Naive thymus-derived CD8-positive, alpha-beta T cell (primary cell): ENCODE data around the gene ADI1. TPM values are rescaled to one million over a fixed set of nuclear protein-coding genes. Genes with fewer than 3 reads are reported as not detected.

Experiments used
- ATAC-seq, 2 donors: fragments of 150-1000 bp; cut with Tn5 transposase in 1 of 2; sonication (Bioruptor Pico), chemical (Tn5 transposase) in 1 of 2; 1 replicate in 1 of 2; 2 replicates in 1 of 2; pipeline ENCODE4 v1.10.0; 2021; ENCODE audit warnings: mild to moderate bottlenecking in 2 of 2, moderate library complexity in 2 of 2
- POLR2A ChIA-PET: fragments of 350-600 bp; sonication (Branson Sonifier 250); formaldehyde crosslinking; loops from one replicate; lab custom pipeline; 2021; ENCODE audit warnings: antibody characterized with exemption; lab: Charles Lee
- DNase-seq, 10 donors: peaks; one replicate each; pipeline versions ENCODE4 v3.0.0 to v3.0.0-alpha.2; 2020 to 2022
- H3K27ac Mint-ChIP-seq, 10 donors: one replicate each; pipeline ENCODE4 v1.8.0; 2020 to 2022; ENCODE audit warnings: mild to moderate bottlenecking in 10 of 10, mixed read lengths in 10 of 10, moderate library complexity in 4 of 10, inconsistent platforms in 1 of 10
- H3K27me3 Mint-ChIP-seq, 5 donors: one replicate each; pipeline ENCODE4 v1.8.0; 2021 to 2022; ENCODE audit warnings: mixed read lengths in 5 of 5
- H3K36me3 Mint-ChIP-seq, 3 donors: one replicate each; pipeline ENCODE4 v1.8.0; 2020 to 2022; ENCODE audit warnings: mixed read lengths in 3 of 3, mild to moderate bottlenecking in 2 of 3, inconsistent platforms in 1 of 3
- H3K4me1 Mint-ChIP-seq, 4 donors: one replicate each; pipeline ENCODE4 v1.8.0; 2021 to 2022; ENCODE audit warnings: mixed read lengths in 4 of 4
- H3K4me3 Mint-ChIP-seq, 10 donors: one replicate each; pipeline ENCODE4 v1.8.0; 2020 to 2022; ENCODE audit warnings: mild to moderate bottlenecking in 10 of 10, mixed read lengths in 10 of 10, moderate library complexity in 6 of 10, inconsistent platforms in 1 of 10
- H3K9me3 Mint-ChIP-seq, 9 donors: one replicate each; pipeline ENCODE4 v1.8.0; 2020 to 2022; ENCODE audit warnings: mixed read lengths in 9 of 9, mild to moderate bottlenecking in 3 of 9, inconsistent platforms in 1 of 9, moderate library complexity in 1 of 9
- polyA plus RNA-seq, 3 donors: library from polyadenylated mRNA; unstranded; fragments of 300-500 nt; fragmentation: Illumina TruSeq; gene quantifications; one replicate each; pipeline ENCODE4 v1.2.3, GENCODE V29; 2021
- total RNA-seq, 8 experiments: library from RNA in 2 of 8; stranded (reverse) in 2 of 8; gene quantifications; one replicate each; pipeline ENCODE4 v1.2.3 and lab custom pipeline; 2021 to 2026

Gene ADI1
- total RNA-seq (10 to 100 TPM; 30.1 to 33.2 TPM), polyA plus RNA-seq (10 to 100 TPM; 22.0 to 28.5 (median 25.8) TPM), total RNA-seq (lab: John Stamatoyannopoulos, UW) (22.3 to 41.1 (median 30.2) reads per million in 6 experiments)

- Mint-ChIP-seq H3K9me3 (peaks cover 0 to 9% (median 4%) of the 10 kb centered on the region in 9 donors), H3K4me3 (peak within 1 kb of the TSS; percentile 90 to 98 (median 94)), H3K27ac (peak within 1 kb of the TSS; percentile 65 to 99 (median 94)), H3K4me1 (peaks cover 27 to 43% (median 39%) of the 10 kb centered on the region in 4 donors), H3K36me3 (peaks cover 2 to 9% (median 5%) of the 10 kb centered on the region in 3 donors), H3K27me3 (peaks cover 0 to 4% (median 0%) of the 10 kb centered on the region in 5 donors)
- ATAC-seq (peak; percentile 61 to 68), DNase-seq (peak in 8 of 10 donors; percentile 65 to 87 (median 70))
- POLR2A ChIA-PET, result interaction anchor here (0.7 to 4.6 kb wide), 16 partner anchors 10 to 142 kb away, joined by 3 to 81 read pairs (median 6); partner anchors contain the start of genes EIPR1, RNASEH1, RPS7 and TRAPPC12
Measured at GRCh38 chr2:3519255-3520205, at the start of gene ADI1. Gene ADI1, minus strand, starts transcription at chr2:3519531. Its CDS starts 44 bp downstream, at chr2:3519487.

GRCh38 chr2:3566806-3567205 lies 47.5 kb upstream of the ADI1 start:
- ATAC-seq (no peak), DNase-seq (no peak)
- Mint-ChIP-seq H3K27me3 (no peaks in the 10 kb centered on the region), H3K36me3 (peaks cover 0 to 5% (median 0%) of the 10 kb centered on the region in 3 donors), H3K4me1 (peaks cover 0 to 13% (median 2%) of the 10 kb centered on the region in 4 donors), H3K27ac (peak overlapping the region in 1 of 10 donors; percentile 21), H3K9me3 (no peaks in the 10 kb centered on the region), H3K4me3 (no peak overlapping the region)
- POLR2A ChIA-PET, result no interaction called here

- Mint-ChIP-seq H3K27me3 (no peaks in the 10 kb centered on the region), H3K36me3 (peaks cover 0 to 14% (median 0%) of the 10 kb centered on the region in 3 donors), H3K4me3 (no peak overlapping the region), H3K27ac (no peak overlapping the region), H3K9me3 (no peaks in the 10 kb centered on the region), H3K4me1 (peaks cover 0 to 17% (median 3%) of the 10 kb centered on the region in 4 donors)
- POLR2A ChIA-PET, result interaction anchor here (2.1 kb wide), 1 partner anchor 9 kb away, joined by 8 read pairs; no protein-coding TSS in a partner anchor
- ATAC-seq (no peak), DNase-seq (no peak)
Measured at GRCh38 chr2:3565117-3565516, 45.8 kb upstream of the ADI1 start.

- POLR2A ChIA-PET, result interaction anchor here (0.8 to 2.1 kb wide), 2 partner anchors 10 to 88 kb away, joined by 4 to 8 read pairs; no protein-coding TSS in a partner anchor
- Mint-ChIP-seq H3K36me3 (peaks cover 0 to 17% (median 0%) of the 10 kb centered on the region in 3 donors), H3K4me1 (peaks cover 2 to 29% (median 12%) of the 10 kb centered on the region in 4 donors), H3K4me3 (no peak overlapping the region), H3K27me3 (no peaks in the 10 kb centered on the region), H3K27ac (peak overlapping the region in 3 of 10 donors; percentile 32 to 53 (median 40)), H3K9me3 (no peaks in the 10 kb centered on the region)
- DNase-seq (no peak), ATAC-seq (no peak)
Measured at GRCh38 chr2:3563521-3563976, 44.2 kb upstream of the ADI1 start.

- peaks cover 0 to 50% (median 2%) of the 10 kb centered on the region in 3 donors for H3K36me3 Mint-ChIP-seq
- DNase-seq, result peak; percentile 95 to 99 (median 98)
- peaks cover 8 to 42% (median 34%) of the 10 kb centered on the region in 4 donors for H3K4me1 Mint-ChIP-seq
- POLR2A ChIA-PET, result interaction anchor here (0.7 to 4.8 kb wide), 15 partner anchors 9 to 182 kb away, joined by 3 to 81 read pairs (median 6); partner anchors contain the start of genes ADI1, EIPR1, RPS7 and TRAPPC12
- ATAC-seq, result peak; percentile 93 to 95
- peak within 1 kb of the TSS; percentile 87 to 98 (median 97) for H3K27ac Mint-ChIP-seq
- peak within 1 kb of the TSS; percentile 86 to 95 (median 92) for H3K4me3 Mint-ChIP-seq
- no peaks in the 10 kb centered on the region for H3K9me3 Mint-ChIP-seq
- H3K27me3 Mint-ChIP-seq, result no peaks in the 10 kb centered on the region
Measured at GRCh38 chr2:3558205-3559014, 39.1 kb upstream of the ADI1 start, which contains the start of gene RNASEH1. Gene RNASEH1, minus strand, starts transcription at chr2:3558333. Its CDS starts 73 bp downstream, at chr2:3558260.

GRCh38 chr2:3557639-3558204 lies 38.4 kb upstream of the ADI1 start:
- Mint-ChIP-seq H3K4me1 (peaks cover 9 to 40% (median 34%) of the 10 kb centered on the region in 4 donors), H3K4me3 (peak overlapping the region; percentile 86 to 95 (median 92)), H3K9me3 (no peaks in the 10 kb centered on the region), H3K27me3 (no peaks in the 10 kb centered on the region), H3K27ac (peak overlapping the region; percentile 87 to 98 (median 97)), H3K36me3 (peaks cover 0 to 54% (median 2%) of the 10 kb centered on the region in 3 donors)
- peak; percentile 10 to 32 for ATAC-seq
- POLR2A ChIA-PET, result interaction anchor here (1.0 to 4.8 kb wide), 13 partner anchors 17 to 182 kb away, joined by 3 to 81 read pairs (median 7); partner anchors contain the start of genes ADI1, EIPR1, RPS7 and TRAPPC12
- DNase-seq, result no peak

- Mint-ChIP-seq H3K27ac (no peak overlapping the region), H3K36me3 (peaks cover 3 to 73% (median 15%) of the 10 kb centered on the region in 3 donors), H3K27me3 (no peaks in the 10 kb centered on the region), H3K4me1 (peaks cover 9 to 30% (median 25%) of the 10 kb centered on the region in 4 donors), H3K9me3 (no peaks in the 10 kb centered on the region), H3K4me3 (no peak overlapping the region)
- no peak for ATAC-seq
- DNase-seq, result no peak
- POLR2A ChIA-PET, result interaction anchor here (0.7 to 1.2 kb wide), 2 partner anchors 34 to 51 kb away, joined by 3 read pairs; no protein-coding TSS in a partner anchor
Measured at GRCh38 chr2:3553946-3554345, 34.6 kb upstream of the ADI1 start.

GRCh38 chr2:3547915-3548314 lies 28.6 kb upstream of the ADI1 start:
- no peaks in the 10 kb centered on the region for H3K9me3 Mint-ChIP-seq
- DNase-seq (no peak), ATAC-seq (no peak)
- H3K27me3 Mint-ChIP-seq, result no peaks in the 10 kb centered on the region
- H3K27ac Mint-ChIP-seq, result peak overlapping the region in 4 of 10 donors; percentile 8 to 90 (median 24)
- peaks cover 0 to 12% (median 5%) of the 10 kb centered on the region in 4 donors for H3K4me1 Mint-ChIP-seq
- POLR2A ChIA-PET, result interaction anchor here (0.7 kb wide), 2 partner anchors 11 to 182 kb away, joined by 5 to 6 read pairs; no protein-coding TSS in a partner anchor
- peaks cover 20 to 97% (median 38%) of the 10 kb centered on the region in 3 donors for H3K36me3 Mint-ChIP-seq
- no peak overlapping the region for H3K4me3 Mint-ChIP-seq

- H3K27ac Mint-ChIP-seq, result peak overlapping the region in 1 of 10 donors; percentile 83
- POLR2A ChIA-PET, result no interaction called here
- H3K4me3 Mint-ChIP-seq, result no peak overlapping the region
- ATAC-seq (no peak), DNase-seq (no peak)
- peaks cover 0 to 10% (median 6%) of the 10 kb centered on the region in 4 donors for H3K4me1 Mint-ChIP-seq
- no peaks in the 10 kb centered on the region for H3K27me3 Mint-ChIP-seq
- H3K36me3 Mint-ChIP-seq, result peaks cover 20 to 97% (median 43%) of the 10 kb centered on the region in 3 donors
- no peaks in the 10 kb centered on the region for H3K9me3 Mint-ChIP-seq
Measured at GRCh38 chr2:3545788-3546478, 26.6 kb upstream of the ADI1 start.

- no peak for DNase-seq
- no peak overlapping the region for H3K4me3 Mint-ChIP-seq
- H3K9me3 Mint-ChIP-seq, result no peaks in the 10 kb centered on the region
- ATAC-seq, result no peak
- H3K27ac Mint-ChIP-seq, result peak overlapping the region in 3 of 10 donors; percentile 9 to 56 (median 12)
- POLR2A ChIA-PET, result interaction anchor here (1.0 kb wide), 1 partner anchor 25 kb away, joined by 3 read pairs; no protein-coding TSS in a partner anchor
- H3K4me1 Mint-ChIP-seq, result peaks cover 0 to 6% (median 5%) of the 10 kb centered on the region in 4 donors
- H3K36me3 Mint-ChIP-seq, result peaks cover 10 to 87% (median 26%) of the 10 kb centered on the region in 3 donors
- H3K27me3 Mint-ChIP-seq, result no peaks in the 10 kb centered on the region
Measured at GRCh38 chr2:3543023-3543683, 23.8 kb upstream of the ADI1 start.
